HG02973 (cell line): ENCODE results near the gene SORCS1.

Experiments used
- ATAC-seq: cut with Tn5 transposase; IDR thresholded peaks from one replicate; pipeline ENCODE4 v1.9.1; 2021; ENCODE audit warnings: moderate library complexity; ENCODE audit not compliant: unreplicated experiment

SORCS1 gene

GRCh38 chr10:107163881-107164861 is at the start of gene SORCS1:
Gene SORCS1, minus strand, starts transcription at chr10:107164706.
- ATAC-seq = no peak

- no peak for ATAC-seq
Observed at GRCh38 chr10:107214261-107214660, 49.8 kb upstream of the SORCS1 start.

- ATAC-seq = no peak
Observed at GRCh38 chr10:107213861-107214260, 49.4 kb upstream of the SORCS1 start.

GRCh38 chr10:107206833-107207232 is 42.3 kb upstream of the SORCS1 start:
- no peak for ATAC-seq

GRCh38 chr10:107169516-107169915 is 5.0 kb upstream of the SORCS1 start:
- ATAC-seq = no peak

- no peak for ATAC-seq
Observed at GRCh38 chr10:107168738-107169137, 4.2 kb upstream of the SORCS1 start.

- no peak for ATAC-seq
Observed at GRCh38 chr10:107166403-107166802, 1.9 kb upstream of the SORCS1 start.

GRCh38 chr10:107164992-107165391 is 486 bp upstream of the SORCS1 start:
- no peak for ATAC-seq

- no peak for ATAC-seq
Observed at GRCh38 chr10:107163076-107163855, 1.2 kb downstream of the SORCS1 start.

- ATAC-seq = no peak
Observed at GRCh38 chr10:107160866-107161265, 3.6 kb downstream of the SORCS1 start.

- no peak for ATAC-seq
Observed at GRCh38 chr10:107159871-107160270, 4.6 kb downstream of the SORCS1 start.

- ATAC-seq = no peak
Observed at GRCh38 chr10:107157071-107157470, 7.4 kb downstream of the SORCS1 start.

- no peak for ATAC-seq
Observed at GRCh38 chr10:107152087-107152486, 12.4 kb downstream of the SORCS1 start.

GRCh38 chr10:107148906-107149305 is 15.6 kb downstream of the SORCS1 start:
- ATAC-seq = no peak

- no peak for ATAC-seq
Observed at GRCh38 chr10:107144490-107144889, 20.0 kb downstream of the SORCS1 start.

GRCh38 chr10:107141524-107142061 is 22.9 kb downstream of the SORCS1 start:
- no peak for ATAC-seq

GRCh38 chr10:107139237-107139636 is 25.3 kb downstream of the SORCS1 start:
- ATAC-seq = no peak

- ATAC-seq = no peak
Observed at GRCh38 chr10:107133656-107134055, 30.9 kb downstream of the SORCS1 start.

- no peak for ATAC-seq
Observed at GRCh38 chr10:107129000-107129399, 35.5 kb downstream of the SORCS1 start.

GRCh38 chr10:107126512-107127065 is 37.9 kb downstream of the SORCS1 start:
- no peak for ATAC-seq

- no peak for ATAC-seq
Observed at GRCh38 chr10:107122703-107123102, 41.8 kb downstream of the SORCS1 start.
